Measurements from ENCODE around the gene IGSF3. TPM values are rescaled to one million over a fixed set of nuclear protein-coding genes. Genes with fewer than 3 reads are reported as not detected.

IGSF3 gene
- total RNA-seq (2014; rRNA removed; shearing (Covaris generic)) = 27.2 and 31.0 TPM in 2 replicates

DNA sequence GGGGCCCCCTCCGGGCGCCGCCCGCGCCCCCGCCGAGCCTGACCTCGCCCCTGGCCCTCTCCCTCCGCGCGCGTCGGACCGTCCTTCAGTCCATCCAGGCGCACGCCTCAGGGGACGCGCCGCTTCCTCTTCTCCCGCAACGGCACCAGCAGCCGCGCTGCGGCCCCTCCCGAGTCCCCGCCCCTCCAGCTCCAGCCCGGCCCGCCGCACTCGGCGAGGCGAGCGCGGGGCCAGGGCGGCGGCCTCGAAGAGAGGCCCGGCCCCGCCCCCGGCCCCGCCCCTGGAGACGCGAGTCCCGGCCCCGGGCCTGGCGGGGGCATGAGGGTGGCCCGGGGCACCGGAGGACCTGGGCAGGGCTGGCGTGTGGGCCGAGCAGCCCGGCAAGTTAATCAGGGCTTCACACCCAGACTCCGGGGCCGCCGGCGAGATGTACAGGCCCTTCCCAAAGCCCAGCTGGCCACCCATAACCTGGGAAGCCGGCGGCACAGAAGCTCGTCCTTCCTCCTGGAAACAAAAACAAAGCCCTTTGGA, at the start of gene IGSF3:
Gene IGSF3, minus strand, starts transcription at position 159 of the 531 bp plus-strand sequence. CDS start 1,407 bp downstream, outside the sequence.
- DNase-seq (ENCODE audit: low spot score) = peak; percentile 68

DNA sequence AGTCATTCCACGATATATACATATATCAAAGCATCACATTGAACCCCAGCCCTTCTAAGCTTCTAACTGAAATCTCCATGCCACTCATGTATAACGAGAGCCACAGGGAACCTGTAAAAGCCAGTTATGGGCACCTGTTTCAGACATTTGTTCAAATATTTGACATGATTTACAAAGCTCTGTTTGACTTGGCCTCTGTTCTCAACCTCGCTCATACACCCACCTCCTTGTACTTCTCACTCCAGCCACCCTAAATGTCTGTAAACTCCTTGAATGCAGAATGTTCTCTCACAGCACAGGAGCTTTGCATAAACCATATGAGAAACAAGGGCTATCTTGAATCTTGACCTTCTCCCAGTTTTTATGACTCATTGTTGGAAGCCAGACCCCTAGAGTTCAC, 49.8 kb upstream of the IGSF3 start:
- no peak for DNase-seq (ENCODE audit: low spot score)

DNA sequence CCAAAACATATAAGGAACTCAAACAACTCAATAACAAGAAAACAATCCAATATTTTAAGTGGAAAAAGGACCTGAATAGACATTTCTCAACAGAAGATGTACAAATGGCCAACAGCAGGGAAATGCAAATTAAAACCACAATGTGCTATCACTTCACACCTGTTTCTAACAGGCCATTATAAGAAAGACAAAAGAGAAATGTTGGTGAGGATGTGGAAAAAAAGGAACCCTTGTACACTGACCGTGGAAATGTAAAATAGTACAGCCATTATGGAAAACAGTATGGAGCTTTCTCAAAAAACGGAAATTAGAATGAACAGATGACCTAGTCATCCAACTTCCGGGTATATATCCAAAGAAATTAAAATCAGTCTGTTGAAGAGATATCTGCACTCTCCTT, 48.9 kb upstream of the IGSF3 start:
- DNase-seq (ENCODE audit: low spot score) = no peak

DNA sequence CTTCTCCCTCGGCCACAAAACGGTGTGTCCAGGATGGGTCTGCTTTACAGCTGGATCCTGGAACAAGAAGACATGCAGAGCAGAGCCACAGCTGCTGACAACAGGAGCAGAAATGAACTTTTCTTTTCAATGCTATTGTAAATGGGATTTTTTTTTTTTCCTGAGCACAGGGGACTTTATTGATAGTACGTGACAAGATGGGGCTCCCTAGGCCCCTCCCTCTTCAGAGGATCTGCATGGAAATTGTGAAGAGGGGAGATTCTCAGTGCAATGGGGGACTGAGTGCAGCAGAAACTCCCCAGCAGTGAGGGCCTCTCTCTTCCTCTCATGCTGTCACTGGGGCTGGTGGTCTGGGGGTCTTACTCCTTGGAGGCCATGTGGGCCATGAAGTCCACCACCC, 45.9 kb upstream of the IGSF3 start:
- DNase-seq (ENCODE audit: low spot score) = no peak

DNA sequence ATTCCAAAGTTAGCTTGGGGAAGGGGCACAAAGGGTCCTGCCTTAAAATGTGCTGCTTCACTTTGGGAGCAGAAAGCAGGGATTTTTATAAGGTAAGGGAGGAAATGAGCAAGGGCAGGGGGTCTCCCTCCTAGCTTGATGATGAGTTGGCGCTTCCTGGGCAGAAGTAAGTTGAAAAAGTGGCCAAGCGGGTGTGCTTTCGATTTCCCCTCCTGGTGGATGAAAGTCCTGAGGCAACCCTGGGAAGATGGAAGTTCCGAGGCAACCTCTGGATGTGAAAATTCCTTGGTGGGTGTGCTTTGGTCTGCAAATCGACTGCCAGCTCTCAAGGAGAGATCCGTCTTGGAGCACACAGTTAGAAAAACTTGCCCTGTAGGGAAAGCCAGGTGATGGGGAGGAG, 45.0 kb upstream of the IGSF3 start:
- DNase-seq (ENCODE audit: low spot score) = no peak

DNA sequence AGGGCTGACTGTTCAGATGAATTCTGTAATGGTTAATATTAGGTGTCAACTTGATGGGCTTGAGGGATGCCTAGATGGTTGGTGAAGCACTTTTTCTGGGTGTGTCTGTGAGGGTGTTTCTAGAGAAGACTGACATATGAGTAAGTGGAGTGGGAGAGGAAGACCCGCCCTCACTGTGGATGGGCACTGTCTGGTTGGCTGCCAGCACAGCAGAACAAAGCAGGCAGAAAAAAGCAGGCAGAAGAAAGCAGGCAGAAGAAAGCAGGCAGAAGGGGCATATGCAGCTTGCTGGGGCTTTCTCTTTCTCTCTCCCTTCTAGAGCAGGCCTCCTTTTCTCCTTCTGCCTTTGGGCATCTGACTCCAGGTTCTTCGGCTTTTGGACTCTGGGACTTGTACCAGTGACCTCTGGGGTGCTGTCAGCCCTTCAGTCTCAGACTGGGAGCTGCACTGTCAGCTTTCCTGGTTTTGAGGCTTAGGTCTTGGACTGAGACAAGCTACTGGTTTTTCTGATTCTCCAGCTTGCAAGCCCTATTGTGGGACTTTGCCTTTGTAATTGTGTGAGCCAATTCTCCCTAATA, 43.8 kb upstream of the IGSF3 start:
- DNase-seq (ENCODE audit: low spot score) = no peak

DNA sequence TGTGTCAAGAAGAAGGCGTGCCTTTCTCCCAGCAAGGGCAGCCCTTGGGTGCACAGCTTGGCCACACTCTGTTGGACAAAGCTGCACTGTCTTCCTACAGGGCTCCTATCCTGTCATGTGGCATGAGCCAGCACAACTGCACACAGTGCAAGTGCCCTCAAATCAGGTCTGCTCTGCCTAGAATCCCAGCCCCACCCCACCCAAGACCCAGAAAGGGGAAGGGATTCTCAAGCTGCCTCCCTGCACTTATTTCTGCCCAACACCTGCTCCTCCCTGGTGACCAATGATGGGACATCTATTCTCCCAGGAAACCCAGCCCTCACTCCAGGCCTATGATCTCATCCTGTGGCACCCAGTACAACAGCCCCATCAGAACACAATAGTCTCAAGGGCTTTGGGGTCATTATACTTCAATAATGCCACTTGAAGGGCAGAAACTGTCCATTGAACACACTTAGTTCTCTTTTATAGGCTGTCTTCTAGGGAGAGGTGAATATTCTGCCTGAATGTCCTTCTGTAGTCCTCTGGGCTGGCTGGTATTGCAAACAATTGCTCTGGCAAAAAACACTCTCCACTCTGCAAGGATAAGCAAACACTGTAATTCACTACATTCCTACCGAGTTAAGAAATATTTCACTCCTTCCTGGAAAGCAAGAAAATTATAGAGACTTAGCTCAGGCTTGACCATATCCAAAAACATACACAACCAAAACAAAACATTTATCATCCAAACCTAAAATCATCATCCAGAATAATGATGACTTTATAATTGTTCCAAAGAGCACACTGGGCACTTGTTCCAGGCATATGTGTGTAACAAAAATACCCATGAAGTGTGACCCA, 43.1 kb upstream of the IGSF3 start:
- no peak for DNase-seq (ENCODE audit: low spot score)

DNA sequence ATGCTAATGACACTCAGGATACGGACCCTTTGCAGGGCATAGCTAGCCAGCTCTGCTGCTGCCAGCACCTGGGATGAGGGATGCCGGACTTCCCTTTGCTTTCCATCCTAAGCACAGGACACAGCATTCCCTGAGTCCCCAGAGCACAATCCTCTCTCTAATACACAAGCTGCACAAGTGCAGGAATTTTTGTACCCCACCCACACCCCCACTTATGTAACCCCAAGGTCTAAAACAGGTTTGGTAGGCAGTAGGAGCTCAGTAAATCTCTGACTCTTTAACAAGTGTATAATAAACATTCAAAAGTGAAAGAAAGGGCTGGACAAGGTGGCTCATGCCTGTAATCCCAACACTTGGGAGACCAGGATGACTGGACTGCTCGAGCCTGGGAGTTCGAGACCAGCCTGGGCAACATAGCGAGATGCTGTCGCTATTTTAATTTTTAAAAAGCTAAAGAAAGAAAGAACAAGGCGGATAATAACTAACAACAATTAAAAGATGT, 42.2 kb upstream of the IGSF3 start:
- DNase-seq (ENCODE audit: low spot score) = no peak

DNA sequence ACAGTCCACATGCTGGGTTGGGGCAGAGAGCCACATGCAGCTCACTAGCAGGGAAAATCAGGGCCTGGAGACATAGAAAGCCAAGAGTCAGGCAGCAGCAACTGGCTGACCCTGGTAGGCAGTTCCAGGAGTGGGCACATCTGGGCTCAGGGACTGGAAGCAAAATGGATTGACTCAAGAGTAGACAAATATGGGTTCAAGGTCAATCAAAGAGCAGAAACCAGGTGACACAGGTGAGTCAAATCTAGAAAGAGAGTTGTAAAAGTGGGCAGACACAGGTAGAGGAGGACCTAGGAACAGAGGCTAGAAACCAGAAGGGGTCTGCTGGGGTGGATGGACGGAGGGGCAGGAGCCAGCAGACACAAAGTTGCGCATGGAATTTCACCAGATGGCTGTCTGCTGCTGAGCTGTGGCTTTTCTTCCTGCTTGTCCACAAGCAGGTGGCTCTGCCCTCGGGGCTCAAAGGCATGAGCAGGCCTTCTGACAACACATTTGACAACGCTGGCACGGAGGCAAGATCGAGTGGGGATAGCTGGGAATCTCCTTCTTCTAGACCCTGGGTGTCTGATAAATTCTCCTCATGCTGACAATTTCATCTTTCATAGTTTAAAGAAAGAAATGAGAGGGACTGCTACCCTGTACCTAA, 40.8 kb upstream of the IGSF3 start:
- no peak for DNase-seq (ENCODE audit: low spot score)

DNA sequence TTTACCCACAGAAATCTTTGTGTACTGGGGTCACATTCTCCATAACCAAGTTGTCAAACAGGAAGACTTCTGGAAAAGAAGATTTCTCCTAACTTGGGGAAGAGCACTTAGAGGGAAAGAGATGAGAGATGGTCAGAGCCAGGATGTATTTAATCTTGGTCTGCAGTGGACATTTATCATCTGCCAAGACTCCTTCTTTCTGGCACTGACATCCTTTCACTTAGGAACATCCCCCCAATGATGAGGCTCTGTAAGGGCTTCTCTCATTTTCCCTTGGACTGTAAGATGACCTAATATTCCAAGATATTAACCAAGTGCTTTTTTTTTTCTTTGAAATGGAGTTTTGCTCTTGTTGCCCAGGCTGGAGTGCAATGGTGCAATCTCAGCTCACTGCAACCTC, 39.3 kb upstream of the IGSF3 start:
- DNase-seq (ENCODE audit: low spot score) = no peak

DNA sequence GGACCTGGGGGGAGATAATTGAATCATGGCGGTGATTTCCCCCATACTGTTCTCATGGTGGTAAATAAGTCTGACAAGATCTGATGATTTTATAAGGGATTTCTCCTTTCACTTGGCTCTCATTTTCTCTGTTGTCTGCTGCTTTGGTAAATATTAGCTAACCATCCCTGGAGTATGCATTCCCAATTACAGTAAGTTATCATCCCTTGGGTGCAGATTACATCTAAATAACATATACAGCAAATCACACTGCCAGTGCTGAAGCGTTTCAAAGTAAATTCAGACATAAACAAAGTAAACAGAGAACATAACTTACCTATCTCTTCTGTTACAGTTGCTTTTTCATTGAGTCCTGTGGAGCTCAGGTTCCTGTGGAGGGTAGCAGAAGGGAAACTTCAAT, 38.6 kb upstream of the IGSF3 start:
- no peak for DNase-seq (ENCODE audit: low spot score)

DNA sequence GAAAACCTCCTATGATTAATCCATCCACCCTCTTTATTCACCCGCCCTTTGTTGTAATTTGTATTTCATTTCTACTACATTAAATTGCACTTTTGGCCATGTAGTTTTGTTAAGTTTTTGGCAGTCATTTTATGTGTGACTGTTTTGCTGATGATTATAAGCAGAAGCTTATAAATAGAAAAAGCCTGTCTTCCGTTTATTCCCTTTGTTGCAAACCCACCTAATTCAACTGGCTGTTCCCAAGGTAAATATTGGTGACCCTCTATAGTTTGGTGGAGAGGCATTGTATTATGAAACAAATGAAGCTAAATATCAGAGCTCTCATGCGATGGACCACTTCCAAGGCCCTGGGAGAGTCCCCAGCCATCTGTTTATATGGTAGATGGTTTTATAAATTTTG, 36.7 kb upstream of the IGSF3 start:
- DNase-seq (ENCODE audit: low spot score) = no peak

DNA sequence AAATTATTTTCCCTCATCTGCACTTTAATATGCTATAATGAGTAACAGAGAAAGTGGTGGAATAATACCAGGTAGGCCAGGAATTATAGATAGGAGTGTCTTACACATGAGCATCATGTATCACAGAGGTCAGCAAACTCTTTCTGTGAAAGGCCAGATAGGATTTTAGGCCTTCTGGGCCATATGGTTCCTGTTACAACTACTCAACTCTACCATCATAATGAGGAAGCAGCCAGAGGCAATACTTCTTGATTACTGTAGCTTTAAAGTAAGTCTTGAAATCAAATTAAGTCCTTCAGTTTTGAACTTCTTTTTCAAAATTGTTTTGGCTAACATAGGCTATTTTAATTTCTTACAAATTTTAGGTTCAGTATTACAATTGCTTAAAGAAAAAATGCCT, 32.1 kb upstream of the IGSF3 start:
- no peak for DNase-seq (ENCODE audit: low spot score)

DNA sequence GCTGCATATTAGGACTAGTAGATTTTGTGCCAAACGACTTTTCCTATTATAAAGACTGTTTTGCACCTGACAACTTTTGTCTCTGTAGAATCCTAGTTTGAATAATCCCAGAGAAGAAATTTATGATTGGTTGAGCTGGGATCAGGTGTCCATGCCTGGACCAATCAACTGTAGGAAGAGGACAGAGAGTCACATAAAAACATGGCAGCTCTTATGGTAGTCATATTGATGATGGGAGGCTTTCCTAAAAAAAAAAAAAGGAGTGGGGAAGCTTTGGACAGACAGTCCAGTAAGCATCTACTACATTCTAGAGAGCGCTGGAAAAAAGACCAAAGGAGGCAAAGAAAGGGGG, 30.7 kb upstream of the IGSF3 start:
- DNase-seq (ENCODE audit: low spot score) = no peak

DNA sequence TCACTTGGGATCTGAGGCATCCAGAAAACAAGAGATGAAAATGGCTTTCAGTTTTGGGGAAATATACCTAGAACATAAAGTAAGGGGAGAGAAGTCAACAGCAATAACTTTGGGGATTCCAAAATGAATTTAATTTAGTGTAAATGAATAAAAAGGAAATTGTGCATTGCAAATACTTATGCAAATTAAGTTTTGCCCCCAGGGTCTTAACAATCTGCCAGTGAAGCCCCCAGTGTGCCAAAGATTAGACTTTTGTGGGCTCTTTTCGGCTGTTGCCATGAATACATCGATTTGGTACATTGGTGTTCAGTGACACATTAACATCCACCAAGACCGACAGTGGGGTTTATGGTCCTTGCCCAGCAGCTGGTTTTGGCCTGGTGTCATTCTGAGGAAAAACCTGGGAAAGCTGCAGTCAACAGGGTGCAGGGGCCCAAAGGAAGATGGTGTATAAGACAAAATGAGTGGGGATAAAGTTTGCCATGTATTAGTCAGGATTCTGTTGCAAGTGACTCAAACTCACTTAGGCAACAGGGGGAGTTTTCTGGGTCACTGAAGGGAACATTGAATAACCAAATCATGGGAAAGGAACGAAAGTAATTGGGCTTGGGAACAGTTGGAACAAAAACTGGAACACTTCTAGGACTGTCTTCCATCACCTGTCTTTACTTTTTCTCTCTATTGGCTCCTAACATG, 30.2 kb upstream of the IGSF3 start:
- no peak for DNase-seq (ENCODE audit: low spot score)

DNA sequence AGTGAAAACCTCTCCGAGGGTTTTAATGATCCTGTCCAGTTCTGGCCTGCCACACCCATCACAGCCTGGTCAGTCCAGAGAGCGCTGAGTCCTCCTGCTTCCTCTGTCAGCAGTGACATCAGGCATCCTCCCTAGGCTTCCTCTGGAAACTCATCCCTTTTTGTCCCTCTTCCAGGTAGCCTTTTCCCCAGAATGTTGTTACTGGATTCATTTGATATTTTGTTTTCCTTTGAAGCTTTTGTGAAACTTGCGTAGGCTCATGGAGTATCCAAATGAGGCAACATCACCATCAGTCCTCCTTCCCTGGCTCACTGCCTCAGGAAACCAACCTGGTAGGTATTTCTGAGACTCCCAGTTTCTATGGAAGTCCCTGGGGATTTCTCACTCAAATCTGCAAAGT, 27.0 kb upstream of the IGSF3 start:
- no peak for DNase-seq (ENCODE audit: low spot score)

DNA sequence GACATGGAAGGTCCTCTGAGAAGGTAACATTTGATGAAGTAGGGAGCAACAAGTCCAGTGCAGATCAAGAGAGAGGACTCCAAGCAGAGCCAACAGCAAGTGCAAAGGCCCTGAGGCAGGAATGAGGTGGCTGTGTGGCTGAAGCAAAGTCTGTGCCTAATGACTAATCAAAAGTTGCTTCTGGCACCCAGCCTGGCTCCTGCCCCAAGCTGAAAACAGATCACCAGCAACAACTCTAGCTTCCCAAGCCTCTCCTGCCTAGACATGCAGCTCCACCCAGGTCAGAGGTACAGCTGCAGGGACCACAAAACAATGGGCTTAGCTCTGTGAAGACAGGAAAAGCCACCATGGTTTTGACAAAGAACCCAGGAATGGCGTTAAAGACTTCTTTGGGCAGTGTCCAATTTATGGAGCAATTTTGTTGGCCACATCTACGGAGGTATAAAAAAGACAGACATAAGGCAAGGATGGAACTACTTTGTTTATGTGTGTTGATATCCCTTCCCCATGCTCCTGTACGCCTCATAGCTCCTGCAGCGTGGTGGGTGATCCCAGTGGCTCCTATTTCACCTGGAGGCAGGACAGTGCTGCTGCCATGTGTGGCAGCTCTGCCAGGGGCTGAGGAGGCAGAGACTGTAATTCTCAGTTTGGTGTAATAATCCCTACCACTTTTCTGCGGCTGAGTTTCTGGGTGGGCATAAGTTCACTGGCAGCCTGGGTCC, 26.4 kb upstream of the IGSF3 start:
- peak; percentile 41 for DNase-seq (ENCODE audit: low spot score)

DNA sequence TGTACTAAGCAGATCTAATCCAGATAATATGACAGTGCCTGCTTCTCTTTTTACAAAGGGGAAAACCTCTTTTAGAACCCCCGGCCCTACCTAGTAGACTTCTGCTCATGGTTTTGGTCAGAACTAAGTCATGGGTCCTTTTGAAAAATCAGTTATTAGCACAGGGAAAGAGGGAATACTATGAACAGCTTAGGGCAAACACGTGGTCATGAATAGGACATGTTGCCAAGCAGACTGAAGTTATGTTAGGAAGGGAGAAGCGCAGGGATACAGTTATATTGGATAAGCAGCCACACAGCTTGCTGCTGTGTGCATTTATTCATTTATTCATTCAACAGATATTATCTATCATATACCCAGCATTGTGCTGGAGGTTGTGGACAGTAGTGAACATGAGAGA, 25.3 kb upstream of the IGSF3 start:
- no peak for DNase-seq (ENCODE audit: low spot score)

DNA sequence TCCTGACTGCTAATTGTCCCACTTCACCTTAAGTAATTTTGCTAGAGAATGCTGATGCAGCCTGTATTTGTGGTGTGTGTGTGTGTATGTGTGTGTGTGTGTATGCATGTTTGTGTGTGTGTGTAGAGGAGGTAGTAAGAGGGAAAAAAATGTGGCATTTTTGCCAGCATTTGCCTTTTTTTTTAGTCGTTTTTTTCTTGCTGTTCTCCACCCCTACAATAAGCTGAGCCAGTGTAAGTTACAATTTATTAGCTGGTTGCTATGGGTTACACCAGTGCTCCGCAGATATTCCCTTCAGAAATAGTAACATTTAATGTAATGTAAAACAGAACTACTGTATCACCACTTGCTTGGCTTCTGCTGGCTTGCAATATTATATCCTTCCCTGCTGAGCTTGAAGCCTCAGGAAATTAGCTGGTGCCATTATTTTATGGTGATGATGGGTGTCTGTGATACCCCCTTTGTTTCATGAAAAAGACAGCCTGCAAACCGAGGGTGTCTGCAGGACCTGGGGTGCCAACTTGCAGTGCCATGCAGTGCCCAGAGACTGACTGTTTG, 23.4 kb upstream of the IGSF3 start:
- no peak for DNase-seq (ENCODE audit: low spot score)

DNA sequence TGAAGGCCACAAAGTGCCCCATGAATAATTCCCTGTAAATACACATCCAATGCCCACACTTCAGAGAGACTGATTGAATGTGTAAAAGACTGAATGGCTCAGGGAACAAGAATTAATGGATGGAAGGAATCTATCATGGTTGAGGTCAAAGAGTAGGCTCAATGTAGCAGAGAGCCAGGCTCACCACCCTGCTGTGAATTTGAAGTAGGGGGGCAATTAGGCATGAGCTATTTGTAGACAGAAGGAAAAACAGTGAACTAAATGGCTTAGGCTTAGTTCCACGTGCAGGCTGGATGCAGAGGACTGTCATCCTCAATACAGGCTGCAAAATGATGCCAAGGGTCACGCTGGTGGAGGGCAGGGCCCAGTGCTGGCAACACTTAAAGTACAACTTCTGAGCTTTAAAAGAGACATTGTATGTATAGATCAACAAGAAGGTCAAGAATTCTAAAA, 22.9 kb upstream of the IGSF3 start:
- DNase-seq (ENCODE audit: low spot score) = no peak

Data from HT-29 (cell line).